Progenitor cell of endocrine pancreas (in vitro differentiated cells): ENCODE results near the gene TUBA4A. TPM values are rescaled to one million over a fixed set of nuclear protein-coding genes. Genes with fewer than 3 reads are reported as not detected.
"Not testable (repeated sequence)": the region's sequence is repeated elsewhere in the genome, so short reads cannot be mapped to it uniquely, and the experiment has no call there.

Experiments used
- DNase-seq: peaks from one replicate; pipeline ENCODE4 v3.0.0; 2021; ENCODE audit warnings: low spot score; ENCODE audit not compliant: unreplicated experiment
- H3K27ac Mint-ChIP-seq: 2 replicates; pipeline ENCODE4 v1.8.0; 2021; ENCODE audit warnings: mild to moderate bottlenecking, moderate library complexity, mixed read lengths
- H3K27me3 Mint-ChIP-seq: 2 replicates; pipeline ENCODE4 v1.8.0; 2021; ENCODE audit warnings: mixed read lengths
- H3K36me3 Mint-ChIP-seq: 2 replicates; pipeline ENCODE4 v1.8.0; 2022; ENCODE audit warnings: mixed read lengths; ENCODE audit not compliant: insufficient read depth
- H3K4me1 Mint-ChIP-seq: 2 replicates; pipeline ENCODE4 v1.8.0; 2021; ENCODE audit warnings: low read depth, mixed read lengths
- H3K4me3 Mint-ChIP-seq: 2 replicates; pipeline ENCODE4 v1.8.0; 2021; ENCODE audit warnings: low read depth, mild to moderate bottlenecking, moderate library complexity, mixed read lengths
- H3K9me3 Mint-ChIP-seq: 2 replicates; pipeline ENCODE4 v1.8.0; 2021; ENCODE audit warnings: low read depth, mixed read lengths
- CTCF ChIP-seq: fragments of 200-600 bp; sonication (generic); IDR thresholded peaks from one replicate; pipeline ENCODE4 v1.5.0; 2021; ENCODE audit warnings: antibody characterized with exemption, mild to moderate bottlenecking; ENCODE audit not compliant: unreplicated experiment
- total RNA-seq: library from RNA; stranded (reverse); gene quantifications from 2 replicates; pipeline ENCODE4 v1.2.1, GENCODE V29; 2021

The TUBA4A gene
- total RNA-seq, 1 donor from 2014 or later: 9.1 TPM

GRCh38 chr2:219266232-219266631 is 12.5 kb upstream of the TUBA4A start:
- H3K4me3 Mint-ChIP-seq: no peak overlapping the region
- H3K27ac Mint-ChIP-seq: no peak overlapping the region
- DNase-seq: no peak
- no peaks in the 10 kb centered on the region for H3K4me1 Mint-ChIP-seq
- H3K27me3 Mint-ChIP-seq: peaks cover 22% of the 10 kb centered on the region
- H3K36me3 Mint-ChIP-seq: no peaks in the 10 kb centered on the region
- no peak for TF ChIP-seq CTCF
- no peaks in the 10 kb centered on the region for H3K9me3 Mint-ChIP-seq

- no peak overlapping the region for H3K27ac Mint-ChIP-seq
- DNase-seq: no peak
- TF ChIP-seq CTCF: no peak
- peaks cover 41% of the 10 kb centered on the region for H3K27me3 Mint-ChIP-seq
- H3K4me3 Mint-ChIP-seq: no peak overlapping the region
- H3K36me3 Mint-ChIP-seq: no peaks in the 10 kb centered on the region
- H3K9me3 Mint-ChIP-seq: no peaks in the 10 kb centered on the region
- H3K4me1 Mint-ChIP-seq: no peaks in the 10 kb centered on the region
These were observed 7.5 kb upstream of the TUBA4A start for GRCh38 chr2:219261024-219261855.

- H3K4me3 Mint-ChIP-seq, H3K36me3 Mint-ChIP-seq, H3K9me3 Mint-ChIP-seq, H3K4me1 Mint-ChIP-seq, H3K27ac Mint-ChIP-seq, DNase-seq: not testable (repeated sequence)
- H3K27me3 Mint-ChIP-seq: peaks cover 59% of the 10 kb centered on the region
These were observed 5.2 kb upstream of the TUBA4A start for GRCh38 chr2:219258942-219259341.

- no peak overlapping the region for H3K27ac Mint-ChIP-seq
- peak overlapping the region; percentile 32 for H3K4me3 Mint-ChIP-seq
- no peaks in the 10 kb centered on the region for H3K36me3 Mint-ChIP-seq
- H3K27me3 Mint-ChIP-seq: peaks cover 65% of the 10 kb centered on the region
- H3K4me1 Mint-ChIP-seq: peaks cover 5% of the 10 kb centered on the region
- H3K9me3 Mint-ChIP-seq: no peaks in the 10 kb centered on the region
- DNase-seq: no peak
- TF ChIP-seq CTCF: no peak
These were observed 978 bp upstream of the TUBA4A start for GRCh38 chr2:219254590-219255201.

GRCh38 chr2:219252900-219253752 is 592 bp downstream of the TUBA4A start, which contains the start of gene TUBA4B:
TUBA4B (plus strand) TSS chr2:219253243; CDS start chr2:219253408, 165 bp downstream.
- Mint-ChIP-seq H3K4me3 (peak within 1 kb of the TSS; percentile 71), H3K36me3 (no peaks in the 10 kb centered on the region), H3K27ac (peak within 1 kb of the TSS; percentile 52), H3K4me1 (peaks cover 17% of the 10 kb centered on the region), H3K9me3 (no peaks in the 10 kb centered on the region), H3K27me3 (peaks cover 56% of the 10 kb centered on the region)
- DNase-seq: no peak
- no peak for TF ChIP-seq CTCF
